ENCODE data around the gene RSL24D1.

- TF ChIP-seq CTCF (IDR thresholded peaks at IDR 0.05; ENCODE audit: low read length): no peak
- no peak for TF ChIP-seq EZH2 (optimal IDR thresholded peaks at IDR 0.05; ENCODE audit: low read depth, low read length)
- no peak for TF ChIP-seq EZH2phosphoT487 (IDR thresholded peaks at IDR 0.05; ENCODE audit: low read length)
These were observed 38.0 kb upstream of the RSL24D1 start for GRCh38 chr15:55234800-55235104.

All from MM.1S (cell line).